Omental fat pad (tissue), 4 donors: ENCODE measurements around the gene SLC25A2. TPM values are rescaled to one million over a fixed set of nuclear protein-coding genes. Genes with fewer than 3 reads are reported as not detected.
A peak's percentile ranks its signal among the peaks of the same experiment; 100 is the strongest.
"Not testable (repeated sequence)": the region's sequence is repeated elsewhere in the genome, so short reads cannot be mapped to it uniquely, and the experiment has no call there.

Experiments used
- ATAC-seq: fragments of 150-250 bp; one replicate; pipeline ENCODE4 v1.9.1; 2016; ENCODE audit warnings: mild to moderate bottlenecking, moderate library complexity; ENCODE audit not compliant: low FRiP score
- DNase-seq: peaks from one replicate; pipeline ENCODE4 v3.0.0-alpha.2; 2019; ENCODE audit warnings: low spot score
- CTCF ChIP-seq, 3 donors: fragments of 450-650 bp; IDR thresholded peaks; one replicate each; pipeline ENCODE4 v1.5.1; 2016 to 2017; ENCODE audit warnings: antibody characterized with exemption in 3 of 3, mild to moderate bottlenecking in 3 of 3, moderate library complexity in 2 of 3
- total RNA-seq, 4 donors: library from RNA; depleted of rRNA; stranded (reverse); fragments of >200 nt; gene quantifications; one replicate each; pipeline ENCODE4 v1.1.0, GENCODE V29; 2016

The SLC25A2 gene
- total RNA-seq, 4 donors from 2014 or later, result 0.46 to 2.0 TPM; not detected in 2

GRCh38 chr5:141342773-141343172 lies 38.9 kb upstream of the SLC25A2 start:
- no peak for ATAC-seq
- TF ChIP-seq CTCF (IDR thresholded peaks at IDR 0.05), result no peak
- DNase-seq, result no peak

- not testable (repeated sequence) for ATAC-seq, DNase-seq
These were observed 37.0 kb upstream of the SLC25A2 start for GRCh38 chr5:141340781-141341354.

GRCh38 chr5:141338538-141339306 lies 34.9 kb upstream of the SLC25A2 start, which contains the start of gene PCDHGA2:
Gene PCDHGA2, plus strand, starts transcription at chr5:141338760.
- ATAC-seq (no peak), DNase-seq (no peak)
- TF ChIP-seq CTCF (IDR thresholded peaks at IDR 0.05), result no peak

- not testable (repeated sequence) for ATAC-seq, DNase-seq
These were observed 28.7 kb upstream of the SLC25A2 start for GRCh38 chr5:141332571-141332970.

- ATAC-seq (no peak), DNase-seq (no peak)
- TF ChIP-seq CTCF (IDR thresholded peaks at IDR 0.05), result no peak
These were observed 26.6 kb upstream of the SLC25A2 start, which contains the start of gene PCDHGA1 for GRCh38 chr5:141330299-141331080. Gene PCDHGA1, plus strand, starts transcription at chr5:141330514.

- no peak for ATAC-seq
- TF ChIP-seq CTCF (IDR thresholded peaks at IDR 0.05), result no peak
- no peak for DNase-seq
These were observed 24.4 kb upstream of the SLC25A2 start for GRCh38 chr5:141328231-141328630.

- no peak for DNase-seq
- TF ChIP-seq CTCF (IDR thresholded peaks at IDR 0.05), result no peak
- ATAC-seq, result peak; percentile 54
These were observed 22.4 kb upstream of the SLC25A2 start for GRCh38 chr5:141326088-141326854.
